OCI-LY3 (cell line): ENCODE results near the gene TRH.

Experiments
- CTCF ChIP-seq: fragments of 200-600, 300-600 bp; sonication (generic); IDR thresholded peaks from 2 replicates; pipeline ENCODE4 v1.5.1; 2014; ENCODE audit warnings: antibody characterized with exemption, low read length, low read depth
- EZH2phosphoT487 ChIP-seq: fragments of 200-600 bp; shearing (Covaris generic); IDR thresholded peaks from 2 replicates; pipeline ENCODE4 v1.6.1; 2018; ENCODE audit warnings: antibody characterized with exemption, mixed run types, low read depth

GRCh38 chr3:129966876-129967275 is 7.6 kb upstream of the TRH start:
- no peak for TF ChIP-seq CTCF
- no peak for TF ChIP-seq EZH2phosphoT487
